GM21423 (cell line): Measurements from ENCODE around the gene DCLRE1B.

Source experiments
- ATAC-seq: cut with Tn5 transposase; IDR thresholded peaks from one replicate; pipeline ENCODE4 v1.9.1; 2021; ENCODE audit warnings: mild to moderate bottlenecking, moderate library complexity; ENCODE audit not compliant: unreplicated experiment

The DCLRE1B gene

GRCh38 chr1:113918243-113918642, 13.1 kb downstream of the DCLRE1B start:
- ATAC-seq: no peak

GRCh38 chr1:113922957-113923356, 17.8 kb downstream of the DCLRE1B start:
- no peak for ATAC-seq

DNA sequence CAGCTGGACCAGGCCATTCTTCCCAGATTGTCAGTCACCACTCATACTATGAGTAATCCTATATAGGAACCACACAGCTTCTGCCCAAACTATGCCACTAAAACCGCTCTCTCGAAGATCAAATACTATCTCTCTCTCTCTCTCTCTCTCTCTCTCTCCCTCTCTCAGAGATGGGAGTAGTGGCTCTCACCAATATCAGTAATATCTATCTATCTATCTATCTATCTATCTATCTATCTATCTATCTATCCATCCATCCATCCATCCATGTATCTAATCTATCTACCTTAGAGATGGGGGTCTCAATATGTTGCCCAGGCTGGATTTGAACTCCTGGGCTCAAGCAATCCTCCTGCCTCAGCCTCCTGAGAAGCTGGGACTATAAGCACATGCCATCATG, 19.3 kb downstream of the DCLRE1B start:
- no peak for ATAC-seq

GRCh38 chr1:113928187-113928930, 23.2 kb downstream of the DCLRE1B start:
- ATAC-seq: no peak

DNA sequence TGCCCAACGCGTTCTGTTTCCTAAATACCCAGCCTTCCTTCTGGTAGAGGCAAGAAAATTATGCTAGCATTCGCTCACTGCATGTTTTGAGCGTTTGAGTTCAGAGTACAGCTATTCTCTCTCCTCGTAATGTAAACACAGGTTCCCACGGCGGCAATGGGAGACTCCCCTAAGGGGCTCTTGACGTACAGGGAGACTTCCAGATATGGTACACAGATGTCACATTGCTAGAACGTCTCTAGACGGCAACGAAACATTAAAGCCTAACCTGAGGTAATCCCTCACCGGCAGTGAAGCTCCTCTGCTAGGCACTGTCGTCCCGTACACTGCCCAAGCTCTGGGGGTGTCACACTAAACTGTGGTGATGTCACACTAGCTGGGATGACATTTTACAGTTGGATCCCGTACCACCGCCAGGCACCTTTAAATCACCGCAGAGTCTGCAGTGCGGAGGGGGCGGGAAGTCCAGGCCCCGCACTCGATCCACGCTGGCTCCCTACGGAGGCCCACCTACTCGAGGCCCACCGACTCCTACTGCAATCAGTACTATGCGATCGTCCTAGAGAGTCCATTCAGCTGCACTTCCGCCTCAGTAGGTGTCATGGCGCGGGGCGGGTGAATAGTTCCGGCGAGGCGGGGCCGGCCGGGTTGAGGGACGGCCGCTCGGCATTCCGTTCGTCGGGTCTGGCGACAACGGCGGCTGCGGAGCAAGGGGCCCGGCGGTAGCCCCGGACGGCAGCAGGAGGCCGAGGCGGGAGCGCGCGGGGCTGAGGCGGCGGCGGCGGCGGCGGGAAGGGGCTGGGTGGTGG, 24.0 kb downstream of the DCLRE1B start, which contains the start of gene HIPK1:
TSS of gene HIPK1 (plus strand) at position 384 of the 809 bp plus-strand sequence.
- ATAC-seq: peak; percentile 72

DNA sequence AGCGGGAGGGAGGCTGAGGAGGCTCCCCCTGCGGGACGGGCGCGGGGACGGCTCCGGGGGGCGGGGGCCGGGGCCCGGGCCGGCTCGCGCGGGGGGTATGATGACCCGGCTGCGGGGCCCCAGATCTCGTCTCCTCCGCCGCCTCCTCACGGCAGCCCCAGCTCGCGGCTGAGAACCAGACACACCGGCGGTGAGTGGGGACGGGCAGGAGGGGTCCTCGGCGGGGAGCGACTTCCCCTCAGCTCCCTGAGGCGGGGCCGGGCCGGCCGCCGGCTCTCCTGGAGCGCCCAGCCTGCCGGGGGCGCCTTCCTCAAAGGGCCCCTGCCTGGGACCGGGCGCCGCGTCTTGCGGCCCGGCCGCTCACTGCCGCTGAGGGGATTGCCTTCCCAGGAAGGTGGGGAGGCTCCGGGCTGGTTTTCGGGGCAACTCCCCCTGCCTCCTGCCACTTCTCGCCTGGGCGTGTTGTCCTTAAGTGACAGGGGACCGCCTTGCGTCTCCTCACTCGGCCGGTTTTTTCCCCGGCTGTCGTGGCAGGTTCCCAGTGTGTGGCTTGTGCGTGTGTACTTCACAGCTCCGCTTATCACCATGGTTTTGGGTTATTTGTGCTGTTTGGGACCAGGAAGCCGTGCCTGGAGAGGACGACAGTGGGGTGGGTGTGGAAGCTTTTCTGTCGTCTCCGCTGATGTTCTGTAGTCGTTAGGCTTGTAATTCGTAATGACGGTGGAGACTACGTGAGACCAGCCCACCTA, 24.8 kb downstream of the DCLRE1B start:
- peak; percentile 32 for ATAC-seq

DNA sequence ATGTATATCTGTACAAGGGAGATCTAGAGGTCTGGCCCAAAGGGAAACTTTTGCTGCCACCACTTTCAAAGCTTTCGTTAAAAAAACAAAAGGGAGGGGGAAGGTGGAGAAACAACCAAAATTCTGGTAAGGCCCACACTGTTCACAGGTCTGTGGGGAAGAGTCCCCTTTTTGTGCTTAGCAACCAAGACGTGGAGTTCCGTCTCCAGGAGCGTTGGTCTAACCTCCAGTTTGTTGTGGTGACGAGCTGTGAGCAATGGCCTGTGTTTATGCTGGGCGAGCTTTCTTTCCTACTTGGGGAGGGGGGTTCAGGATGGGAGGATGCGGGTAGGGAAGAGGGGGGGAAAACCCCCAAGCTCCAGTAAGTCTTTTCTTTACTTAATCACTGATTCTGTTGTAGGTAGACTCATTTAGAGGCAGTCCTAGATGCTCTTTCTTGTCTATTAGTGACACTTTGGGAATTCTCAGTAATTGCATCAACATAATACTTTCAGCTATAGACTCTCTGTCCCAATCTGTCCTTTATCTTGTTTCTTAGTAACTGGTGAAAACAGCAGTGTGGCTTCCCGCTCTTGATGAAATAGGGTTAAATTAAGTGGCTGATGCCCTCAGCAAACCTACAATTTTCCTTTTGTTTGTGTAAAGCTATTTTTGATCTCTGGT, 25.5 kb downstream of the DCLRE1B start:
- peak; percentile 29 for ATAC-seq

GRCh38 chr1:113931451-113931851, 26.3 kb downstream of the DCLRE1B start:
- ATAC-seq: no peak

DNA sequence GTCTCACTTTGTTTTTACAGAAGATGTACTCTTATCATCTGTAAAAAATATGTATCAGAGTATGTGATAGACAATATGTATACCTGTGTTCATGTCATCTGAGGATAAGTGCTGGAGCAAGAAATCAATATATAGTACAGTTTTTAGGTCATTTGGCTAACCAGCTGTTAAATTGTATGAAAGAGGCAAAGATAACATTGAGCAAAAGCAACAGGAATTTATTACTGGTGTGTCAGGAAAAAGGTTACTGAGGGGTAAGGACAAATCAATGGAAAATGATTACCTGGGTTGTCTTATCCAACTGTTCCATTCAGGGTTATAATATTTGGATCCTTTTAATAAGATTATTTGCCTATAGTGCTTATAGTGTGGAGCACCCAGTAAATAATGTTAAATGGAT, 28.9 kb downstream of the DCLRE1B start:
- no peak for ATAC-seq

GRCh38 chr1:113934511-113935055, 29.5 kb downstream of the DCLRE1B start:
- no peak for ATAC-seq

- no peak for ATAC-seq
These were observed 30.1 kb downstream of the DCLRE1B start for GRCh38 chr1:113935176-113935575.

DNA sequence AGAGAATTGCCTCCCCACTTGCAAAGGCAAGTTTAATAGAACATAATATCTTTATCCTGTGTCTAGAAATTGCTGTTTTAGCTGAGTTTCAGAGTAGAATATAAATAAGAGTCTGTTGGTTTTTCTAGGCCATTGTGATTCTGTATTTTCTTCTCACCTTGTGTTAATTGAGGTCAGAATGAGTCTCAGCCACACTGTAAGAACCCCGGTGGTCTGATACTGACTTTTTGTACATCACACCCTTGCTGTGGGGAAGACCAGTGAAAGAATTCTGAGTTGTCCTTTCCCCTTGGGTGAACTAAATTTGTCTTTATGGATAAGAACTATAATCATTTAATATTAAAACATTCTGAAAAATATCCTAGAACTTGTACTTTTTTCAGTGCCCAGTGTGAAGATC, 30.8 kb downstream of the DCLRE1B start:
- no peak for ATAC-seq

DNA sequence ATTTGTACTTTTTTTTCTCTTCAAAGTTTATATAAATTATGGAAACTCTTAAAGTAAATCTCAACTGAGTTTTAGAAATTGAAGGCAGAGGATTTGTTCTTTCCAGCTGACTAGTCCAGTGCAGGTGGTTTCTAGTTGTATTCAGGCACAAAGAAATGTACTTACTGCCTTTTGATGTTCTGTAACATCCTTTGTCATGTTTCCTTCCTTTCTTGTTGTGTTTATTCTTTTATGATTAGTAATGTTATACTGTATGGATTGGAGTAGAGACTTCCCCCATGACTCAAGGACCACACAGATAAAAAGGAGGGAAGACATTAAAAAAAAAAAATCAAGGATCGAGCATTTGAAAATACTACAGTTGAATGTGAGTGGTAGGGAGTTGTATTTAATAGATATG, 32.0 kb downstream of the DCLRE1B start:
- no peak for ATAC-seq

GRCh38 chr1:113938192-113938591, 33.1 kb downstream of the DCLRE1B start:
- no peak for ATAC-seq

GRCh38 chr1:113940365-113941244, 35.5 kb downstream of the DCLRE1B start:
- peak; percentile 79 for ATAC-seq

DNA sequence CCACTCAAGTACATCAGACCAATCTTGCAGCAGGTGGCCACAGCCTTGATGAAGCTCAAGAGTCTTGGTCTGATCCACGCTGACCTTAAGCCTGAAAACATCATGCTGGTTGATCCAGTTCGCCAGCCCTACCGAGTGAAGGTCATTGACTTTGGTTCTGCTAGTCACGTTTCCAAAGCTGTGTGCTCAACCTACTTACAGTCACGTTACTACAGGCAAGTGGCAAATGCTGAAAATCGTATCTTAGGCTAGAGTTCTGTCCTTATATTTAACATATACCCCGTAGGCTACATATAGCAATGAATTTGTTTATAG, 36.1 kb downstream of the DCLRE1B start:
- no peak for ATAC-seq

GRCh38 chr1:113942527-113942926, 37.4 kb downstream of the DCLRE1B start:
- ATAC-seq: no peak

GRCh38 chr1:113943028-113943811, 38.1 kb downstream of the DCLRE1B start:
- no peak for ATAC-seq

- no peak for ATAC-seq
These were observed 40.2 kb downstream of the DCLRE1B start for GRCh38 chr1:113945329-113945728.
